Measurements from ENCODE around the gene GRIA4.

DNA sequence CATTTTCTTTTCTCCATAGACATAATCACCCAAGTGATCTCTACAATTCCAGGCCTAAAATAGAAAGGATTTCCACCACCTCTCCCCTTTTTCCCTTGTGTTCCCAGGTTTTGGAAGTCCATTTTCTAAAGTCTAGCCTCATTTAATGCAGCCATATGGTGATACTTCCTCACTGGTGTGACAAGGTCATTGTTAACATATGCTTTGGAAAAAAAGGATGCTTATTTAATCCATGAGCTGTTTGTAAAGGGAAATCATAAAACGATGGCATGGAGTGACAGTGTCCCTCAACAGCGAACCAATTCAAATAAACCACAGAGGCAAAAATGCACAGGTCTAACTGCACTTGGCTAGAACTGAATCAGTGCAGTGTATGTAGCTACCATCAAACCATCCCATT lies 26.6 kb downstream of the GRIA4 start:
- no peak for TF ChIP-seq CTCF (IDR thresholded peaks at IDR 0.05)
- TF ChIP-seq POLR2A (IDR thresholded peaks at IDR 0.05) = no peak
